NCI-H345 treated with DMSO at 0.1 percent for 48 hours (cell line): ENCODE data around the gene BANF1.

Source experiments
- DNase-seq: peaks from one replicate; lab custom pipeline; 2025; ENCODE audit not compliant: unreplicated experiment; lab: John Stamatoyannopoulos, UW

BANF1 gene

DNA sequence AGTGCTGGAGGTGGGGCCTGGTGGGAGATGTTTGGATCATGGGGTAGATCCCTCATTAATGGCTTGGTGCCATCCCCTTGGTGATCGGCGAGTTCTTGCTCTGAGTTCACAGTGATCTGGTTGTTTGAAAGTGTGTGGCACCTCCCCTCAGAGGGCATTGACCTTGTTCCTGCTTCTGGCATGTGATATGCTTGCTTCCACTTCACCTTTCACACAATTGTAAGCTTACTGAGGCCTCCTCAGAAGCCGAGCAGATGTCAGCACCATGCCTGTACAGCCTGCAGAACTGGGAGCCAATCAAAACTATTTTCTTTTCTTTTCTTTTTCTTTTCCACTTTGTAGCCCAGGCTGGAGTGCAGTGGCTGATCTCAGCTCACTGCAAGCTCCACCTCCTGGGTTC, 35.0 kb downstream of the BANF1 start:
- no peak for DNase-seq

DNA sequence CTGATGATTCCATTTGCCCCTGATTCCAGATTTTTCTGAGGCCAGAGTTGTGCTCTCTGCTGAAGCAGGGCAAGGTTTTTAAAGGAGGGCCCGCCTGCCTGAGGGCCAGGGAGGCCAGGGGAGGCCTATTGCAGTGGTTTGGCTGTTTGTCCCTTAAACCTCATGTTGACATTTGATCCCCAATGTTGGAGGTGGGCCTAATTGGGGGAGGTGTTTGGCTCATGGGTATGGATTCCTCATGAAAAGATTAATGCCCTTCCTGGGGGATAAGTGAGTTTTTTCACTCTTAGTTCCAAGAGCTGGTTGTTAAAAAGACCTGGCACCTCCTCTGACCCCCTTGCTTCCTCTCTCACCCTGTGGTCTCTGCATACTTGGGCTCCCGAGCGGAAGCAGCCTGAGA, 37.5 kb downstream of the BANF1 start:
- no peak for DNase-seq

DNA sequence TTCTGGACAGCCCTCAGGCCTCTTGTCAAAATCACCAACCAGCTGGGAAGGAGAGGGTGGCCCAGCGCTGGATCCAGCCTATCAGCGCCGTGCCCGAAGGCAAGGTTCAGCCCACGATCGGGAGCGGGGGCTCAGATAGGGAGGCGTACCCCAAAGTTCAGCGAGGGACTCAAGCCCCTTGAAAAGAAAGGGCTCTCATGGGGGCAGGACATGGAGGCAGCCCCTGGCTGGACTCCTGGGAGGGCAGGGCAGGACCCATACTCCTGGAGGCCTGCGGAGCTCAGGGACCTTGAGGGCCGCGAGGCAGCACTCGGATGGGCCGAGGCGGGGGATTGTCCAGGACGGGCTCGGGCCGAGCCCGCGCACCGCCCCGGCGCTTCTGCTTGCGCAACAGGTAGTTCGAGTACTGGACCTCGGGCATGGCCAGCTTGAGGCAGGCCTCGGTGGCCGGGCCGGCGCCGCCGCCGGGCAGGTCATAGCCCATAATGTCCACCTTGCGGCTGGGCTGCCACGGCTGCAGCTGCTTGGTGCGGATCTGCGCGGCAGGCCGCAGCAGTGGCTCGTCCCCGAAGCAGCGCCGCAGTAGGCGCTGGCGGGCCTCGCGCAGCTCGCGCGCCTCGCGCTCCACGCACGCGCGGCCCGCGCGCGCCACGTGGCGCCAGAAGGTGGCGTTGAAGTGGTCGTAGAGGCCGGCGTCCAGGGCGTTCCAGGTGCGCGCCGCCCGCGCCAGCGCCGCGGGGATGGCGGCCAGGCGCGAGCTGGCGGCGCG, 40.1 kb downstream of the BANF1 start:
- no peak for DNase-seq

DNA sequence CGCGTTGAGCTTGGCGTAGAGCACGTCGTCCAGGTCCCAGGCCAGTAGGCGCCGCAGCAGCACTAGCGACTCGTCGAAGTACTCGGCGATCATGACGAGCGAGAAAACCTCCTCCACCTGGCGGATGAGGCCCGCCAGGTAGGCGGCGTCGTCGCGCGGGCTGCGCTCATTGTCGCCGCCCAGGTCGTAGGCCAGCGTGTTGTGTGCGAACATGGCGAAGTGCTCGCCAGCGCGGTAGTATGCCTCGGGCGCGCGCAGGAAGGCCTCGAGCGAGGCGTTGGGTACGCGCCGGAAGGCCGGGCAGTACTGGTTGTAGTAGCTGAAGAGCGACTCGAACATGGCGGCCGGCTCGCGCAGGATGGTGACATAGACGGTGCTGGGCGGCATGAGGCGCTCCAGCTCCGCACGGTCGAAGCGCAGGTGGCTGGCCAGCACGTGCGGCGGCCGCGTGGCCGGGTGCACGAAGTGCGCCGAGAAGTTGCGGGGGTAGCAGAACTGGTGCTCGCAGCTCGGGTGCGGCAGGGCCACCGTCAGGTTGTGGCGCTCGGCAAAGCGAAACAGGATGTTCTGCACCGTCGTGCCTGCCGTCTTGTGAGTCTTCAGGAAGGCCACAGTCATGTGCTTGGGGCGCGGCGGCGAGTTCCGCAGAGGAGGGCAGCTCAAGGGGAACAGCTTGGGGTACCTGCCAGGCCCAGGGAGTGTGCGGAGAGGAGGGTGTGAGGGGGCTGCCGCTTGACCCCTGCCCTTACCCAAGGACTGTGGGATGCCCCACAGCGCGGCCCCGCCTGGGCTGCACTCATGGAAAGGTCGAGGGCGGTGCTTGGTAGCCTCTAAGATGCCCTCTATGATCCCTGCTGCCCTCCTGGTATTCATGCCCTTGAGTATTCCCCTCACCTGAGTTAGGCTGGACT, 40.9 kb downstream of the BANF1 start:
- no peak for DNase-seq

DNA sequence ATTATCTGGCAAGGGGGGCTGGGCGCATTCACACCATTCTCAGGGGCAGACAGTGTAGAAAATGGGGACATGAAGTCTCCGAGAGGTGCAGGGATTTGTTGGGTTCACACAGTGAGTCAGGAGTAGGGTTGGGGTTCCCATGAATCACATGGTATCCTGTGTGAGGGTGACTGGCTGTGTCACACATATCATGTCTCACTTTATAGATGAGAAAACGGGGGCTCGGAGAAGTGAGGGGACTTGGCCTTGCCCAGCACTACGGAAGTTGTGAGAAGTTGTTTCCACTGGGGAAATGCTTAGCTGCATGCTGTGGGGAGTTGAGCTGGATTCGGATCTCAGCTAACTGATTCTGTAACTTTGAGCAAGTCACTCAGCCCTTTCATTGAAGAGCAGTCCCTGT, 42.5 kb downstream of the BANF1 start:
- DNase-seq, result no peak

DNA sequence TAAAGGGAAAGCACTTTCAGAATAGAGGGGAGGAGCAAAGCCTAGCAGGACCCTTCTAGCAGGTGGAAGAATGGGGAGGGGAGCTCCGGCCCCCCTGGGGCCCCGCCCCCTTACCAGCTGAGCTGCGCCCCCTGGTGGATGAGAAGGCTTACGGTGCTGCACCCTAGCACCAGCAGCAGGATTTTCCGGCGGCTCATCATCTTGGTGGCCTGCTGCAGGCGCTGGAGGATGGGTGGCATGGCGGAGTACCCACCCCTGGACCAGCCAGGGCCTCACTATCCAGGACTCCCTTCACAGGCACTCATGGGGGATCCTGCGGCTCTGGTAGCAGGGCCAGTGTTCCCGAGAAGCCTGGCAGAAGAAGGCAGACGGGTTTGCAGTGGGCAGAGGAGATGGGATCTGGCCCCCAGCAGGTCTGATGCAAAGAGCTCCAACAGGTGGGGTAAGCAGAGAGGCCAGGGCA, 42.9 kb downstream of the BANF1 start:
- DNase-seq, result peak; percentile 75

DNA sequence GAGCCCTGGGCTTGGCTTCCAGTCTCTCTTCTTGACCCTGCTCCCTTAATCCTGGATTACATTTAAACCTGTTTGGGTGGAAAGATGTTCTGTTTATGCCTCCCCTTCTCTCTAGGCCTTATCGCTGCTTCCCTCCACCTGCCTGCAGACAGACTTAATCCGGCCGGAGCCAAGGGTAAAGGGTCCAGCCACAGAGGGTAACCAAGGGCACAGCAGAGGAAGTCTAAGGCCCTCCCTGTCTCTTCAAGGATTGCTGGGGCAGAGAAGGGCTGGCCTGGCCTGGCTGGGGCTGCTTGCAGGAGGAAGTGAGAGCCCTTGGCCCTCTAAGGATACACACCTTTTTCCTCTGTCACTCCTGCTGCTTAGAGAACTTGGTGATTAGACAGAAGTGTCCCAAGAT, 44.6 kb downstream of the BANF1 start:
- no peak for DNase-seq

DNA sequence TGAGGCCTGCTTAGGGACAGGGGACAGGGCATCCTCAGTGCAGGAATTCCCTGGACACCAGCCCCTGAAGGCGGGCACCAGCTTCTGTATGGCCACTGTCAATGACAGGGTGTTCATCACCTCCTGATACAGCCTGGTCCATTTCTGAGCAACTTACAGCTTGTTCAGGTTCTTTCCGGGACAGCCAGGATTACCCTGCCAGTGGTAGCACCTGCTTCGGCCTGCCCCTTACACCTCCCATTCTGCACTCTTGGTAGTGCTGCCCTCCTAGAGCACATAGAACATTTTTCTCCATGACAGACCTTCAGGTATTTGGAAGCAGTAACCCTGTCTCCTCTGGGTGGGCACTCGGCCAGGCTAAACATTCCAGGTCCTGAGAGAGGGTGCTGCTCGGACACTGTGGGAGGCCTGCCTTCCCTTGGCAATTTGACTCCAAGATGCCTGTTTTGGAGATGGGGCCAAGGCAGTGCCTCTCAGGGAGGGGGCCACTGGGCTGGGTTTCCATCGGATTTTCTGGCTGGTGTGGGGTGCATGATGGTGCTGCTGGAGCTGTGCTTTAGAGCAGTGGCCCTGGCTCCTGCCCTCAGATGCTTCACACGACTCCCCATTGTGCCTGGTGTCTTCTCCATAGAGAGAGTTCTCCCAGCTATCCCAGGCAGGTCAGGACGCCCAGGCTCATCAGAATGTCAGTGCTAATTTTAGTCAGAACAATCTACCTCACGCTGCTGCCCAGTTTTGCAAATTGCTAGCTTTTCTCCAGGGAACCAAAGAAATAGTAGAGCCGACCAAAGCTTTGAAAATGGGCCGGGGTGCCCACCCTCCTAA, 45.5 kb downstream of the BANF1 start:
- no peak for DNase-seq

DNA sequence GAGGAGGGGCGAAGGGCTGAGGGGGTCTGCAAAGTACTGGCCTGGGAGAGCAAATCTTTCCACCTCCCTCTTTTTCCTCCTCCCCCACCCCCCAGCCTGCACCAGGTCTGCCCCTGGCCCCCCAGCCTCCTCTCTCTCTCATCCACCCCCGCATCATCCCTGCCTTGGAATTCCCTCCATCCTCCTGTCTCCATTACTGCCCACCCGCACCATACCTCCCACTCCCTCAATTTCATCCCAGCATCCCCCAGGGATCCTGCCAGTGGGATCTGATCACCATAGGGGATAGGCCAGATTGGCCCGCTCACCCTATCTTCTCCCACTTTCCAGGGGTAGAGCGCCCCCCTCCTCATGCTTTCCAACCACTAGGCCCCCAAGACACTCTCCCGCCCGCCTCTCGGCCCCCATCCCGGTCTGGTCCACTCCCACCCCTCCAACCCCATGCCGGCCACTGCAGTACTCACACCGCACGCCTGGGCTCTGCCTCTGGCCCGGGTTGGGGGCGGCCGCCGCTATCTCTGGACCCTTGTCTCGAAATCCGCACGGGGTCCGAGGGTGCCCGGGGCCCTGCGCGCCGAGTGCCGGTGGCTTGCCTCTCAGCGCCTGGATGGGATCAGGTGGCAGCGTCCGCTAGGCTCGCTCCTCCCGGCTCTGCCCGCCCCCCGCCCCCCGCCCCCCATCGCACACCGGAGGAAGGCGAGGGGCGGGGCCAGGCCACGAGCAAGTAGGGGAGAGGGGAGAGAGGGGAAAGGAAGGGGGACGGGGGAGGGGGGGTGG, 46.4 kb downstream of the BANF1 start, which contains the start of gene GAL3ST3:
Gene GAL3ST3, minus strand, starts transcription at position 615 of the 777 bp plus-strand sequence. CDS start 3,746 bp downstream, outside the sequence.
- no peak for DNase-seq

DNA sequence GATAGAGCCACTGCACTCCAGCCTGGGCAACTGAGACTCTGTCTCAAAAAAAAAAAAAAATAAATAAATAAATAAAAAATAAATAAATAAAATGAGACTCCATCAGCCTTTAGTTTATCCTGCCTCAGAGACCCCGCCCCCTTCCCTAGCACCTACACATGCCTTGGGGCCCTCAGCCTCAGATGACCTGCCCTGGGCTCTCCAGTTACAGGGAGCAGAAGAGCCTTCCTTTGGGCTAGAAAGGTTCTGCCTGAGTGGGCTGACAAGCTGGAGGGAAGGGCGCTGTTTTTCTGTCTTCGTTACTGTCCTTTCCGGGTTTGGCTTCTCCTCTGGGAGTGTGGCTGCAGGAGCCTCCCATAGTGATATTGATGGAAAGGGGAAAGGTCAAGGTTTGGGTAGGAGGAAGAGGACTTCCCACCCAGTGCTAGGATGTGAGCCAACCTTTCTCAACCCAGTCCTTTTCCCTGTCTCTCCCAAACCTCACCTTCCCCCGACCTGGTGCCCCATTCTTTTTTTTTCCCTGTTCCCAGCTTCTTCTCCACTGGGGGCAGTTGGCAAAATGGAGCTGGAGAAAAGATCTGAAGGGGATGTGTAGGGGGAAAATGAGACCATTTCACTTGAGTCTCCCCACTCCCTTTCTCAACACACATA, 48.4 kb downstream of the BANF1 start:
- DNase-seq, result no peak

DNA sequence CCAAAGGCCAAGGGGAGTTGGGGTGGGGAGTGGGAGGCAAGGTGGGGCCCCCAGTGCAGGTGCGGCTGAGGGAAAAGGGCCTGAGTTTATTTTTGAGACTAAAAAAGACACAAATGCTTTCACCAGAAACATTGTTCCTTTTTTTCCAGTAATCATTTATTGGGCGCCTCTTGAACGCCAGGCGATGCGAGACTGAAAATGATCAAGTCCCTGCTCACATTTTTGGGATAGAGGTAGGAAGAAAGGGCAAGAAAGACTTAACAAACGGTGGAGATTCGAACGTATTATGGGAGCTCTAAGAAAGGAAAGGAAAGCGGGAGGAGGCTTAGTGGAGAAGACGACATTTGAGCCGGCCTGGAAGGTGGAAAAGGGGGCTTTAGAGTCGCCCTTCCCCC, 49.1 kb downstream of the BANF1 start:
- no peak for DNase-seq

DNA sequence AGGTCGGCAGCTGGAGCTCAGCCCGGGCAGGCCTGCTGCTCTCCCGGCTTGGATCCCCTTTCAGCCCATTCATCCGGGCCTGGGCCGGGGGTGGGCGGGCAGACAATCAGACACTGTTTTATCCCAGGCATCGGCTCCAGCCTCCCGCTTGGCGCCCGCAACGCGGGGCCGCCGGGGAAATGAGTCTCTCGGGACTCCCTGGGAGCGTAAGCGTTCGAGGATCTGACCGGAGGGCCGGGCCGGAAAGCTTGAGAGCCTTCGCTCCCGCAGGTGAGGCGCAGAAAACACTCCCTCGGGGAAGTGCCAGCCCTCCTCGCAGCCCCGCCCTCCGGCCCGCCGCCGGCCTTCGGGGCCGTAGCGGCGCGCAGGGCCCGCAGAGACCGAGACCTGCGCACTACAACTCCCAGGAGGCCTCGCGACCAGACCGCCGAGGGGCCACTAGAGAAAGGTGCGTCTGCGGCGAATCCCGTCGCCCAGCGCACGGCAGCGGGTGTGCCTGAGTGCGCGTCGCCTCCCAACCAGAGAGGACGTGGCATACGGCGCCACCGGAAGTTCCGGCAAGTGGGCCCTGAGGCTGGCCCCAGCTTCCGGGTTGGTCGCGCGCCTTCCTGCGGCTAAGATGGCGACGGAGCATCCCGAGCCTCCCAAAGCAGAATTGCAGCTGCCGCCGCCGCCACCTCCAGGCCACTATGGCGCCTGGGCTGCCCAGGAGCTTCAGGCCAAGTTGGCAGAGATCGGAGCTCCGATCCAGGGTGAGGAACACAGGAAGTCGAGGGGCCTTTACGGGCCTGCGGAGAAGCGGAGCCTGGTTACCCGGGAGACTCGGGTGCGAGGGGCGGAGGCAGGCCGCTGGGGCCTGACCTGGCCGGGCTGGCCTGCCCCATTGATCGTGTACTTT, 49.7 kb downstream of the BANF1 start, which contains the start of gene SF3B2:
Gene SF3B2, plus strand, starts transcription at position 599 of the 898 bp plus-strand sequence. Its CDS starts 21 bp downstream, at position 620.
- peak; percentile 93 for DNase-seq

DNA sequence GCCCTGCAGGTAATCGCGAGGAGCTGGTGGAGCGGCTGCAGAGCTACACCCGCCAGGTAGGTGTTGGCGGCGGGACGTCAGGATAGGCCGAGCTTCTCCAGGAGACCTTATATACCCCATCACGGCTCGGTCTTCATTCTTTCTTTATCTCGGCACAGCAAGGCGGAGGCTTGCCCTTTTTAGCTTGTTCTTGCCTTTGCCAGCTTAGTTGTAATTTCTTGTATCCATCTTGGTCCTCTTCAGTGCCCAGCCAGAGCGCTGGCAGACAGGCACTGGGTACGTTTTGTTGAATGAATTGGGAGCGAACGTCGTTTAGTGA, 50.3 kb downstream of the BANF1 start:
- DNase-seq, result no peak
